DOHH2 (cell line): Measurements from ENCODE around the gene PRKCE.

Experiments used
- EZH2phosphoT487 ChIP-seq: fragments of 200-600 bp; sonication (generic); IDR thresholded peaks from 2 replicates; pipeline ENCODE4 v1.6.1; 2017; ENCODE audit warnings: borderline replicate concordance, mild to moderate bottlenecking, antibody characterized with exemption, low read length, moderate library complexity, mixed read lengths
- TF ChIP-seq, protein P1 (sequence below): fragments of 200-600 bp; sonication (generic); IDR thresholded peaks from one replicate; pipeline ENCODE4 v1.5.1; 2014; ENCODE audit warnings: antibody characterized with exemption, mild to moderate bottlenecking, low read depth, low read length; ENCODE audit not compliant: poor library complexity, severe bottlenecking

DNA sequence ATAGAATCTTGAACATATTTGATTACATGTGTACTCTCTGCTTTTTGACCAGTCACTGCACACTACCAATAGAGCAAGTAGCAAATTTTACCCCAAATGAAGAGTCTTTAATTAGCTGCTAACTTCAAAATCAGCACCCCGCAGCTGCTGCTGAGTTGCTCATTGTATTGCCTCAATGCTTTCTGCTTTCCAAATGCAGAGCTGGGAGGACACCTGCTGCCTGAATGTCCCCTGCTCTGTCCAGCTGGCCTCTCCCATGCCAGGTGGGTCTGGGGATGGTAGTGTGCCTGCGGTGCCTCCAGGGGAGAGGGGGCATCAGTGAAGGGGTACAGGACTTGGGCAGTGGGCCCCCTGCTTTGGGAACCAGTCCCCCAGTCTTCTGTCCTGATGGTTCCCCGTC is 184.8 kb downstream of the PRKCE start:
- TF ChIP-seq, protein P1, sequence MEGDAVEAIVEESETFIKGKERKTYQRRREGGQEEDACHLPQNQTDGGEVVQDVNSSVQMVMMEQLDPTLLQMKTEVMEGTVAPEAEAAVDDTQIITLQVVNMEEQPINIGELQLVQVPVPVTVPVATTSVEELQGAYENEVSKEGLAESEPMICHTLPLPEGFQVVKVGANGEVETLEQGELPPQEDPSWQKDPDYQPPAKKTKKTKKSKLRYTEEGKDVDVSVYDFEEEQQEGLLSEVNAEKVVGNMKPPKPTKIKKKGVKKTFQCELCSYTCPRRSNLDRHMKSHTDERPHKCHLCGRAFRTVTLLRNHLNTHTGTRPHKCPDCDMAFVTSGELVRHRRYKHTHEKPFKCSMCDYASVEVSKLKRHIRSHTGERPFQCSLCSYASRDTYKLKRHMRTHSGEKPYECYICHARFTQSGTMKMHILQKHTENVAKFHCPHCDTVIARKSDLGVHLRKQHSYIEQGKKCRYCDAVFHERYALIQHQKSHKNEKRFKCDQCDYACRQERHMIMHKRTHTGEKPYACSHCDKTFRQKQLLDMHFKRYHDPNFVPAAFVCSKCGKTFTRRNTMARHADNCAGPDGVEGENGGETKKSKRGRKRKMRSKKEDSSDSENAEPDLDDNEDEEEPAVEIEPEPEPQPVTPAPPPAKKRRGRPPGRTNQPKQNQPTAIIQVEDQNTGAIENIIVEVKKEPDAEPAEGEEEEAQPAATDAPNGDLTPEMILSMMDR: peak; percentile 7
- no peak for TF ChIP-seq EZH2phosphoT487
